ENCODE data around the gene ABHD2. TPM values are rescaled to one million over a fixed set of nuclear protein-coding genes. Genes with fewer than 3 reads are reported as not detected.
"Not testable (repeated sequence)": the region's sequence is repeated elsewhere in the genome, so short reads cannot be mapped to it uniquely, and the experiment has no call there.

Gene ABHD2, protein sequence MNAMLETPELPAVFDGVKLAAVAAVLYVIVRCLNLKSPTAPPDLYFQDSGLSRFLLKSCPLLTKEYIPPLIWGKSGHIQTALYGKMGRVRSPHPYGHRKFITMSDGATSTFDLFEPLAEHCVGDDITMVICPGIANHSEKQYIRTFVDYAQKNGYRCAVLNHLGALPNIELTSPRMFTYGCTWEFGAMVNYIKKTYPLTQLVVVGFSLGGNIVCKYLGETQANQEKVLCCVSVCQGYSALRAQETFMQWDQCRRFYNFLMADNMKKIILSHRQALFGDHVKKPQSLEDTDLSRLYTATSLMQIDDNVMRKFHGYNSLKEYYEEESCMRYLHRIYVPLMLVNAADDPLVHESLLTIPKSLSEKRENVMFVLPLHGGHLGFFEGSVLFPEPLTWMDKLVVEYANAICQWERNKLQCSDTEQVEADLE
- 34.5 TPM for polyA plus RNA-seq (ENCODE audit: insufficient read length)
- long read RNA-seq, donor 1, full-length matches to known transcripts = 3 of 22 reads
- long read RNA-seq, donor 1, partial matches to known transcripts = 19 of 22 reads
- long read RNA-seq, donor 1, other reads (novel, unspliced or antisense) = 0 of 22 reads
- long read RNA-seq, donor 2, full-length matches to known transcripts = 3 of 8 reads
- long read RNA-seq, donor 2, partial matches to known transcripts = 5 of 8 reads
- long read RNA-seq, donor 2, other reads (novel, unspliced or antisense) = 0 of 8 reads
- long read RNA-seq, donor 3, full-length matches to known transcripts = 3 of 8 reads
- long read RNA-seq, donor 3, partial matches to known transcripts = 5 of 8 reads
- long read RNA-seq, donor 3, other reads (novel, unspliced or antisense) = 0 of 8 reads
- long read RNA-seq, donor 4 = 0 reads
- long read RNA-seq, donor 5, full-length matches to known transcripts = 3 of 8 reads
- long read RNA-seq, donor 5, partial matches to known transcripts = 5 of 8 reads
- long read RNA-seq, donor 5, other reads (novel, unspliced or antisense) = 0 of 8 reads
- long read RNA-seq, donor 6, full-length matches to known transcripts = 3 of 3 reads
- long read RNA-seq, donor 6, partial matches to known transcripts = 0 of 3 reads
- long read RNA-seq, donor 6, other reads (novel, unspliced or antisense) = 0 of 3 reads
- long read RNA-seq, donor 7, full-length matches to known transcripts = 6 of 6 reads
- long read RNA-seq, donor 7, partial matches to known transcripts = 0 of 6 reads
- long read RNA-seq, donor 7, other reads (novel, unspliced or antisense) = 0 of 6 reads
- long read RNA-seq, donor 8, full-length matches to known transcripts = 2 of 2 reads
- long read RNA-seq, donor 8, partial matches to known transcripts = 0 of 2 reads
- long read RNA-seq, donor 8, other reads (novel, unspliced or antisense) = 0 of 2 reads

GRCh38 chr15:89087830-89088604 is at the start of gene ABHD2:
Gene ABHD2 (plus strand): TSS chr15:89088456. CDS start chr15:89116328, 27,872 bp downstream.
- DNase-seq = peak; percentile 100

- no peak for DNase-seq
Observed at GRCh38 chr15:89039142-89039541, 49.1 kb upstream of the ABHD2 start.

GRCh38 chr15:89041507-89041906 is 46.7 kb upstream of the ABHD2 start:
- DNase-seq = no peak

GRCh38 chr15:89042387-89042786 is 45.9 kb upstream of the ABHD2 start:
- no peak for DNase-seq

DNA sequence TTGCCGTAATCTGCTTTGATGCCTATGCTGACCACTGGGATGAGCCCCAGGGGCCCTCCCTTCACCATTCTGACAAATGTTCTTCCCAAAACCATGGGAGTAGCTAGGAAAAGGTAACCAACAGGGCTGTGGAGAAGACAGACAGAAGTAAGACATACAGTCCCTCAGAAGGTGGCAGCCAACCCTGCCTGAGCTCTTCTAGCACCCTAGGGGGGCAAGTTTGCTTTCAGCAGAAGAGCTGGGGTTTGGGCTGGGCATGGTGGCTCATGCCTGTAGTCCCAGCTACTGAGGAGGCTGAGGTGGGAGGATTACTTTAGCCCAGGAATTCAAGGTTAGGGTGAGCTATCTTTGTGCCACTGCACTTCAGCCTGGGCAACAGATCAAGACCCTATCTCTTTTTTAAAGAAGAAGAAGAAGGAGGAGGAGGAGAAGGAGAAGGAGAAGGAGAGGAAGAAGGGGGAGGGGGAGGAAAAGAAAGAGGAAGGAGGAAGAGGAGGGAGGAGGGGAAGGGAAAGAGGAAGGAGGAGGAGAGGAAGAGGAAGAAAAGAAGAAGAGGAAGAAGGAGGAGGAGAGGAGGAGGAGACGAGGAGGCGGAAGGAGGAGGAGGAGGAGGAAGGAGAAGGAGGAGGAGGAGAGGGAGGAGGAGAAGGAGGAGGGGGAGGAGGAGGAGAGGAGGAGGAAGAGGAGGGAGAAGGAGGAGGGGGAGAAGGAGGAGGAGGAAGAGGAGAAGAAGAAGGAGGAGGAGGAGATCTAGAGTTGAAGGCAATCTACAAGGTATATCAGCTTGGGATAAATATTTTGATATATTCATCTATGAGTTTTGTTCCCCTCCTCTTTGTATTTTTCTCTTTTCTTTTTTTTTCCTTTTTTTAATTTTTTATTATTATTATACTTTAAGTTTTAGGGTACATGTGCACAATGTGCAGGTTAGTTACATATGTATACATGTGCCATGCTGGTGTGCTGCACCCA is 44.9 kb upstream of the ABHD2 start:
- DNase-seq = no peak

- not testable (repeated sequence) for DNase-seq
Observed at GRCh38 chr15:89049016-89049666, 39.1 kb upstream of the ABHD2 start.

GRCh38 chr15:89051875-89052274 is 36.4 kb upstream of the ABHD2 start:
- DNase-seq = no peak

DNA sequence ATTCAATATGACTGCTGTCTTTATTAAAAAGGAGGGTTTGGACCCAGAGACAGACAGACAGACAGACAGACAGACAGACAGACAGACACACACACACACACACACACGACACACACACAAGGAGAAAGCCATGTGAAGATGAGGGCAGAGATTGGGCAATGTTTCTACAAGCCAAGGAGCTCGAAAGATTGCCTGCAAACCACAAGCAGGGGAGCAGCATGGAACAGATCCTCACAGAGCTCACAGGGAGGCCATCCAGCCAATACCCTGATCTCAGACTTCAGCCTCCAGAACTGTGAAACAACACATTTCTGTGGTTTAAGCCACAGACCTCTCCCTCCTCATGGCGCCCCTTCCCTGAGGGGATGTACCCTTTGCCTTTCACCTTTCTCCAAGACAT is 35.8 kb upstream of the ABHD2 start:
- no peak for DNase-seq

- no peak for DNase-seq
Observed at GRCh38 chr15:89054873-89055272, 33.4 kb upstream of the ABHD2 start.

DNA sequence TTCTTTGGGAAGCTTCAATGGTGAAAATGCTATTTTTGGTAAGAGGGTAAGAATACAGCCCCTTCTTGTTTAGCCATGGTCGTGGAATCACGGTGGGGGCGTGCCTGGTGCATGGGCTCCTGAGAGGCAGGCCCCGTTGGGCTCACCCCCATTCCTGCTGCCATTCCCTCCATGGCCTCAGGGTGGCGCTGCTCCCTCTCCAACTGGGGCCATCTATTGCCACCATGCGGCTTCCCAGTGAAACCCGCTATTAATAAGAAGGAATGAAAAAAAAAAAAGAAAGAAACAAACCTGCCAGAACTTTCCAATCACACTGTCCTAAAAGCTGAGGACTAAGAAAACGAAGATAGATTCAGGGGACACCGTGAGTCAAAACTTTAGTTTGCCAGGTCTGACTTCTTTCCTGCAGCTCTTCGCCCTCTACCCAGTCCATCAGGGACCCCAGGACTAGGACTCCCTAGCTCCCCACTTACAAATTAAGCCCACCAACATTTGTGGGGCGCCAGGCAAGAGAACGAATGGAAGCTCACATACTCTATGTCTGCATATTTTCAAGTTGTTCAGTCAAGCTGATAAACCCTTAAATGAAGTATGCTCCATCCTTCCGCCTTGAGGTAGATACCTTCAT is 30.6 kb upstream of the ABHD2 start:
- peak; percentile 68 for DNase-seq

GRCh38 chr15:89058376-89058775 is 29.9 kb upstream of the ABHD2 start:
- DNase-seq = no peak

DNA sequence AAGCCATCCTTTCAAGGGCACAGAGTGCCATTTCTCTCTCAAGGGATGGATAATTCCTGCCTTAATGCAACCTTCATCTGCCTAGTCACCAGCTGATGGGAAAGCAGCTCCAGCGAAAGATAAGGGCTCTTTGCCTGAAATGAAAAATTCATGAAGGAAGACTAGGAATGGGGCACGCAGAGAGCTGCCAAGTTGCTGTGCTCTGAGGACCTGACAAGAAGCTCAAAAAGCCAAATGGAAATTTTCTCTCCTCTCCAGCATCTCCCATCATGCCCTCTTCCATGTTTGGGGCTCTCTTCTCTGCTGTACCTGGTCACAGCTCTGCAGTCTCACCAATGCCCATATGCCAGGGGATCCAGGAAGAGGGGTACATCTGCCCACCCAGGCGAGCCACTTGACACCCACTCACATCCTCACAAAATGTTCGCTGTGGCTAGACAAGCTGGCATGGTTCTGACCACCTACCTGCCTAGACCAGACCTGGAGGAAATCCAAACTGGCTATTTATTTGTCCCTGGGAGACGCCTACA is 29.3 kb upstream of the ABHD2 start:
- no peak for DNase-seq

GRCh38 chr15:89066280-89066679 is 22.0 kb upstream of the ABHD2 start:
- DNase-seq = no peak

GRCh38 chr15:89067751-89068150 is 20.5 kb upstream of the ABHD2 start:
- DNase-seq = no peak

- DNase-seq = no peak
Observed at GRCh38 chr15:89068325-89068784, 19.9 kb upstream of the ABHD2 start.

DNA sequence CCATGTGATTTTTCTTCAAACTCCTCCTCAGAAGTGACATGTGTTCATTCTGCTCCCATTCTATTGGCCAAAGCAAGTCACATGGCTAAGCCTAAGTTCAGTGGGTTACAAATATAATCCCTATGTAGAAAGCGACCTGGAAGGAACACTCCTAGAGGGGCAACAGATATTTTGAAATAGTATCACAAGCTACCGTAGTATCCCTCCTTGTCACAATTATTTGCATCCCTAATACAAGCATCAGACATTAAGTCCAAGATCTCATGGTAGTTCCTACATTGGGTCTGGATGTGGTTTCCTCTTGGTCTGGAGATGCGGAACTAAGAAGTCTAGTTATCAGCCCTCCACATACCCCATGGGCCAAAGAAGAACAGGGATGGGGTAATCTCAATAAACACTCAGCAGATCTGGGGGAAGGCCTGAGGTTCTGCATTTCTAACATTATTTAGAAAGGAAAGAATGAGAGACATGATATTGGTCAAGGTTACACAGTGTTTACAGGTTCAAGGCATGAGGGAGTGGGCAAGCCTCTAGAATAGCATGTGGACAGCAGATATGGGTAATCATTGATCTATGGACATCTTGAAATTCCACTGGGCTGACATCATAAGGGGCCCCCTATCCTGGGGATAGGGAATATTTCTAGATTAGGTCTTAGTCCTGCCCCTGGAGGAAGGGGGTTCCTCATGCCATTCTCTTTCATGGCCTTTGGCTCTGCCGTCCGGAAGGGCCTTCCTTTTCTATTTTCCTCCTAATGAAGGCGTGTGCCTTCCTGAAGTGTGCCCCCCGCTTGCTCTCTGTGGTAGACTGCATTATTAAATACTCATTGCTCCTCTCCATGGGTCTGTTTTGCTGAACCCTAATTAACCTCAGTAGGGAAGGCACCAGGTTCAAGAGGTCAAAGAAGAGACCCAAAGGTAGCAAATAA is 17.8 kb upstream of the ABHD2 start:
- DNase-seq = no peak

DNA sequence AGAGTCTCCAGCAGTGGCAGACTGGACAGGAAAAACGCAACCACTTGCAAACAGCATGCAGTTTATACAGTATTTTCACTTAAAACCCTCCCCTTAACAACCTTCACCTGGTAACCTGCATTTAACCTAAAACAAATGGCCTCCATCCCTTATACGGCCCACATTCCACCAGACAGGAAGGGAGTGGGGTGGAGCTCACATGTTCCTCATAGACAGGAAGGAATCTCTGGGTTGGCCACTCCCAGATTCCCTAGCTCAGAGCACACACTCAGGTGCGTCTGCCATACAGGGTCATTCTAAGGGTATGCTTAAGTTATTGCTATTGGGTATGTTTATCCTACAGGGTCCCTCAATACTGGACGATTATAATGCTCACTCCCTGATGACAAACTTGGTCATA is 16.8 kb upstream of the ABHD2 start:
- DNase-seq = no peak

All from left kidney (tissue), 8 donors.